H7 (cell line): ENCODE data around the gene COPG1. TPM values are rescaled to one million over a fixed set of nuclear protein-coding genes. Genes with fewer than 3 reads are reported as not detected.

Source experiments
- DNase-seq: peaks from one replicate; pipeline ENCODE4 v3.0.0; 2012
- H3K27me3 ChIP-seq: 2 replicates; pipeline ENCODE4 v1.6.0; 2011; ENCODE audit warnings: mild to moderate bottlenecking, low read length; ENCODE audit not compliant: control insufficient read depth, insufficient read depth
- H3K36me3 ChIP-seq: replicated peaks from 2 replicates; pipeline ENCODE4 v1.5.1; 2011; ENCODE audit warnings: low read length; ENCODE audit not compliant: control insufficient read depth, insufficient read depth
- H3K4me3 ChIP-seq: 2 replicates; pipeline ENCODE4 v1.5.1; 2011; ENCODE audit warnings: low read depth, mild to moderate bottlenecking, control low read depth, low read length, moderate library complexity; ENCODE audit not compliant: insufficient read depth
- total RNA-seq: library from RNA; depleted of rRNA; stranded (reverse); fragments of >200 nt; shearing (Covaris generic); gene quantifications from 2 replicates; pipeline ENCODE4 v1.2.3, GENCODE V29; 2014

Gene COPG1
- total RNA-seq, 1 experiment from 2014 or later, result 138 TPM

DNA sequence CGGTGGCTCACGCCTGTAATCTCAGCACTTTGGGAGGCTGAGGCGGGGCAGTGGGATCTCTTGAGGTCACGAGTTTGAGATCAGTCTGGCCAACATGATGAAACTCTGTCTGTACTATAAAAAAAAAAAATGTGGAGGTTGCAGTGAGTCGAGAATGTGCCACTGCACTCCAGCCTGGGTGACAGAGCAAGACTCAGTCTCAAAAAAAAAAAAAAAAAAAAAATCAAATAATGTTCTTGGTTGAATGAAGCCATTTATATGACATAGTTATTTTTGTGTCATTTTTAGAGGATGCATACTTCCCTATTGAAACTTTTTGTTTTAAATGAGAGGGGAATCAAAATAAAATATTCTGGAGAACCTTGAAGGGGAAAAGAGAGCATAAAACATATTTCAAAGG lies 32.3 kb downstream of the COPG1 start:
- H3K4me3 ChIP-seq, result no peak overlapping the region
- peaks cover 2% of the 10 kb centered on the region; the same call in 1 of the 2 replicates for H3K36me3 ChIP-seq
- no peaks in the 10 kb centered on the region for H3K27me3 ChIP-seq
- no peak for DNase-seq

DNA sequence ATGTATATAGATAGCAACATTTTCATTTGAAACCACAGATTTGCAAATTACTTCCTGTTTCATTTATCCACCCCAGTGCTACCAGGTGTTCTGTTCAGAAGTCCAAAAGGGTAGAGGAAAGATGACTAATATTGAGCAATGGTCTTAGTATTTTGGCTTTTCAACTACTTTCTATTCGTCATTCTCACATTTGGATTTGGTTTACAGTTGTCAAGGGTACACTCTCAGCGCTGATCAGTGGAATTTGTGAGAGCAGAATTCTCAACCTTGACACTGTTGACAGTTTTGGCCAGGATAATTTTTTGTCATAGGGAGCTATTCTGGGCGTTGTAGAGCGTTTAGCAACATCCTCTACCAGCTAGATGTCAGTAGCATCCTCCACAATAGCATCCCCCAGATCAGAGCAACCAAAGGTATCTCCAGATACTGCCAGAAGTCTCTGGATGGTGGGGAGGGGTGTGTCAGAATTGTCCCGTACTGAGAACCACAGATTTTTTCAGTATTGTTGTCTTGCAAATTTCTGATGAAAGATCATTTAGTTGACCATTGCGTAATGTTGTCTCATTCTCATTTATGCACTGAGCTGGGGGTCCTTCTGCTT lies 33.4 kb downstream of the COPG1 start:
- DNase-seq, result no peak
- no peaks in the 10 kb centered on the region for H3K27me3 ChIP-seq
- no peaks in the 10 kb centered on the region for H3K36me3 ChIP-seq
- H3K4me3 ChIP-seq, result no peak overlapping the region

DNA sequence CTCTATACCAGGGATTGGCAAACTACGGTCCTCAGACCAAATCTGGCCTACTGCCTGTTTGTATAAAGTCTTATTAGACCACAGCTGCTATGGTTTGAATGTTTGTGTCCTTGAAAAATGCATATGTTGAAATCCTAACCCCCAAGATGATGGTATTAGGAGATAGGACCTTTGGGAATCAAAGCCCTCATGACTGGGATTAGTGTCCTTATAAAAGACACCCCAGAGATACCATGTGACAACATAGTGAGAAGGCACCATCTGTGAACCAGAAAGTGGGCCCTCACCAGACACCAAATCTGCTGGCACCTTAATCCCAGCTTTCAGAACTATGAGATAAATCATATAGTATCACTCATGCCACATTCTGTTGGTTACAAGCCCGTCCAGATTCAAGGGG lies 36.7 kb downstream of the COPG1 start:
- peaks cover 3% of the 10 kb centered on the region for H3K36me3 ChIP-seq
- H3K27me3 ChIP-seq, result no peaks in the 10 kb centered on the region
- DNase-seq, result no peak

DNA sequence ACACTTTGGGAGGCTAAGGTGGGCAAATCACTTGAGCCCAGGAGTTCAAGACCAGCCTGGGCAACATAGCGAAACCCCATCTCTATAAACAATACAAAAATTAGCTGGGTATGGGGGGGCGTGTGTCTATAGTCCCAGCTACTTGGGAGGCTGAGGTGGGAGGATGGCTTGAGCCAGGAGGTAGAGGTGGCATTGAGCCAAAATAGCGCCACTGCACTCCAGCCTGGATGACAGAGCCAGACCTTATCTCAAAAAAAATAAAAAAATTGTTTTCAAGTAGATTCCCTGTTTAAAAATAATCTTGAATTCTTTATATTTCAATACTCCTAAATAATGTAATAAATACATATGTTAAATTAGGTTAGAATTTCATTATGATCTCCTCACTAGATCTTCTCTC lies 39.0 kb downstream of the COPG1 start:
- Histone ChIP-seq H3K36me3 (peaks cover 3% of the 10 kb centered on the region), H3K27me3 (no peaks in the 10 kb centered on the region), H3K4me3 (no peak overlapping the region)
- no peak for DNase-seq

More for the DNA sequence above, 36.7 kb downstream of the COPG1 start:
- no peak overlapping the region for H3K4me3 ChIP-seq

DNA sequence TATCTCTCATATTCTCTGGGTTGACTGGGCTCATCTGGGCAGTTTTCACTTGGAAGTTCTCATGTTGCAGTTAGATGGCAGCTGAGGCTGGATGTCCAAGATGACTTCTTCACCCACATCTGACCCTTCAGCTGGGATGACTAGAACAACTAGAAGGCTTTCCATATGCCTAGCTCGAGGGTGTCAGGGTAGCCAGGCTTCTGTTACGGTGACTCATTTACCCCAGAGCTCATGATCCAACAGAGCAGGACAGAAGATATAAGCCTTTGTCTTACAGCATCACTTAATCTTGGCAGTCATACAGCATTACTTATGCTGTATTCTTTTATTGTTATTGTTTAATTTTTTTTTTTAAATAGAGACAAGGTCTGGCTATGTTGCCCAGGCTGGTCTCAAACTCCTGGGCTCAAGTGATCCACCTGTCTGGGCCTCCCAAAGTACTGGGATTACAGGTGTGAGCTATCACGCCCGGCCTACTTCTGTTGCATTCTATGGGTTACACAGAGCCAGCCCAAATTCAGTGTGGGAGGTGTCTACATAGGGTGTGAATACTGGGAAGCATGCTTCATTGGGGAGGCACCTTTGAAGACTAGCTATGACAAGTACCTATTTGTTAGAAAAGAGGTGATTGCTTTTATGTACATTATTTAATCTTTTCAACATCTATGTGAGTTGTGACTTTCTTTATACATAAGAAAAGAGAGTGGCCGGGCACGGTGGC lies 40.0 kb downstream of the COPG1 start:
- Histone ChIP-seq H3K4me3 (no peak overlapping the region), H3K36me3 (peaks cover 3% of the 10 kb centered on the region), H3K27me3 (no peaks in the 10 kb centered on the region)
- no peak for DNase-seq

DNA sequence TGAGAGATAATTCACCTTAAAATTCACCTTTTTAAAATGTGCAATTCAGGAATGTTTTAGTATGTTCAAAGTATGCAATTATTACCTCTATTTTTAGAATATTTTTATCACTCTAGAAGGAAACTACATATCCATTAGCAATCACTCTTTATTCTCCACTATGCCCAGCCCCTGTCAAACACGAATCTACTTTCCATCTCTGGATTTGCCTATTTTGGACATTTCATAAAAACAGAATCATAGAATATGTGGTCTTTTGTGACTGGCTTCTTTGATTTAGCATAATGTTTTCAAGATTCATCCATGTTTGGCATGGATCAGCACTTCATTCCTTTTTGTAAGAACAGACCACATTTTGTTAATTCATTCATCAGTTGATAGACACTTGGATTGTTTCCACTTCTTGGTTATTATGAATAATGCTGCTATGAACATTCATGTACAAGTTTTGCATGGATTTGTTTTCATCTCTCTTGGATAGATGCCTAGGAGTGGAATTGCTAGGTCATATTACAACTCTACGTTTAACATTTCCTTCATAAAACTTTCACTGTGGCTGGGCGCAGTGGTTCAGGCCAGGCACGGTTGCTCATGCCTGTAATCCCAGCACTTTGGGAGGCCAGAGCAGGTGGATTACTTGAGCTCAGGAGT lies 42.0 kb downstream of the COPG1 start:
- Histone ChIP-seq H3K36me3 (peaks cover 3% of the 10 kb centered on the region), H3K4me3 (no peak overlapping the region), H3K27me3 (no peaks in the 10 kb centered on the region)
- DNase-seq, result no peak

DNA sequence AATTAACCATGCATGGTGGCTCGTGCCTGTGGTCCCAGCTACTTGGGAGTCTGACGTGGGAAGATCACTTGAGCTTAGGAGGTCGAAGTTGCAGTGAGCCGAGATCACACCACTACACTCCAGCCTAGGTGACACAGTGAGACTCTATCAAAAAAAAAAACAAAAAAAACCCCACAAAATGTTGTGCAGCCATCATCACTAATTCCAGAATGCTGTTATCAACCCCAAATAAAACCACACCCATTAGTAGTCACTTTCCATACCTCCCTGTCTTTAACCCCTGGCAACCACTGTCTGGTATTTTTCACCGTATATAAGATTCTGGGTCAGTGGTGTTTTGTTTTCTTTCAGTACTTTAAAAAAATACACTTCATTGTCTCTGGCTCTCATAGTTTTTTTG lies 45.9 kb downstream of the COPG1 start:
- DNase-seq, result no peak
- no peak overlapping the region for H3K4me3 ChIP-seq
- H3K36me3 ChIP-seq, result peaks cover 1% of the 10 kb centered on the region
- H3K27me3 ChIP-seq, result no peaks in the 10 kb centered on the region

DNA sequence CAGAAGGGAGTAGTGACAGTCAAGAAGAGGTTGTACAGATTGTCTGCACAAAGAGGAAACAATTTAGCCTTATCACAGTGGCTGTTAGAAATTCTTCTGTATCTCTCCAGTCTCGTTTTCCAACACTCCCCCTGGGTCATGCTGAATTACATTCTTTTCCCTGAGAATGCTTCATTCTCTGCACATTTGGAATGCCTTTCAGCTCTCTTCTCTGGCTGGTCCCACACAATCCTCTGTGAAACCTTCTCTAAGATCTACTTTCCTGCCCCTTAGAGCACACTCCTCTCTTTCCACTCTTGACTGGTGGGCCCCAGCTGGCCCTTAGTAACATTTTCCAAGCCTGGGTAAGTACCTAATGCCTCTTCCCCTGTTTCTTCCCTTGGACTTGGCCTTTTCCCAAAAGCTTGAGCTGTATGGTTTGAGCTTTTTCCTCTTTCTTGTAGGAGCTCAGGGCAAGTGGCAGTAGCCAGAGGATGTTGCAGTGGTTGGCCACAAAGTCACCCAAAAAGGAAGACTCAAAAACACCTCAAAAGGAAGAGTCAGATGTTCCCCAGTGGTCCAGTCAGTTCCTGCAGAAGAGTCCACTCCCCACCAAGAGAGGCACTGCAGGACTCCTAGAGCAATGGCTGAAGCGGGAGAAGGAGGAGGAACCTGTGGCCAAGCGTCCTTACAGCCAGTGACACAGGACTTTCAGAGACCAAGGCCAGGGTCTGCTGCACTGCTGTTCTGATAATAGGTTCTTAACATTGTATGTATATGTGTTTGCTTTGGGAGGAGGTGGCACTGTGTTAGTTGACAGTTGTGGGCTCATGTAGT lies 54.9 kb downstream of the COPG1 start:
- Histone ChIP-seq H3K27me3 (no peaks in the 10 kb centered on the region), H3K36me3 (peaks cover 8% of the 10 kb centered on the region), H3K4me3 (no peak overlapping the region)
- DNase-seq, result no peak

DNA sequence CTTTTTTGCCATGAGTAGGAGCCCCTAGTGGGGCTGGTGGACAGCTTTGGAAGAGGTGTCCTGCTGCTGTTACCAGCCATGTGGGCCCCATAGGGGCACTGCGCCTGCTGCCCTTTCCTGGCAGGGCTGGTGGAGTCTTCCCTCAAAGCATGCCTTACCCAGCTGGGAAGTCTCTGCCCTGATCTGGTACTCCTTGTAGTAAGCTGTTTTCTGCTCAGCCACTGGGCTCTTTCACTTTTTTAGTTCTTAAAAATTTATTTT lies 55.5 kb downstream of the COPG1 start:
- no peak for DNase-seq
- Histone ChIP-seq H3K36me3 (peaks cover 8% of the 10 kb centered on the region), H3K4me3 (no peak overlapping the region), H3K27me3 (no peaks in the 10 kb centered on the region)

DNA sequence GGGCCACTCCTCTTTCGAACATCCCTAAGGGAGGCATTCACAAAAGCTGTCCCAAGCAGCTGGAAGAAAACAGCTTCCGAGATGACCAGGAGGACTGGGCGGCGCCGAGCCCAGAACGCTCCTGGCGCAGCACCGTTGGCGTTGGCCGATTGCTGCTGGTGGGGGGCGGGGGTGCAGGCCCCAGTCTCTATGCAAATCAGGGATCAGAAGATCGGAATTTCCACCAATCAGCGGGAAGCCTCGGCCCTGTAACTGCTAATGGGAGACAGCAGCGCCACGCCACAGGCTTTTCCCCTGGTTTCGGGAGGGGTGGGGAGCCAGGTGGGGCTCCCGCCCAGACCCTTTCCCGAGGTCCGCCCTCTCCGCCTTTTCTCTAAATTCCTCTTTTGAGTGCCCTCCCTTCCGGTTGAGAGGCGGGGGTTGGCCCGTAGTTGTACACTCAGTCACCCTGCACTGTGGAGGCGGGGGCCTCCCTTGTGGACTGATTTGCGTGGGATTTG lies 56.2 kb downstream of the COPG1 start:
- no peak overlapping the region; the same call in 1 of the 2 replicates for H3K4me3 ChIP-seq
- DNase-seq, result peak; percentile 98

DNA sequence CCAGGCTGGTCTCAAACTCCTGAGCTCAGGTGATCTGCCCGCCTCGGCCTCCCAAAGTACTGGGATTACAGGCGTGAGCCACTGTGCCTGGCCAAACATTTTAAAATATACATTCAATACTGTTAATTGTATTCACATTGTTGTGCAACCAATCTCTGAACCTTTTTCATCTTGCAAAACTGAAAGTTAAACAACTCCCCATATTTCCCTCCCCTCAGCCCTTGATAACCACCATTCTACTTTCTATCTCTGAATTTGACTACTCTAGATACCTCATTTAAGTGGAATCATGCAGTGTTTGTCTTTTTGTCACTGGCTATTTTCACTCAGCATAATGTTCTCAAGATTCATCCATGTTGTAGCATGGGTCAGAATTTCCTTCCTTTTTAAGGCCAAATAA lies 59.2 kb downstream of the COPG1 start:
- DNase-seq, result no peak
- H3K4me3 ChIP-seq, result no peak overlapping the region
- no peaks in the 10 kb centered on the region for H3K27me3 ChIP-seq
- H3K36me3 ChIP-seq, result peaks cover 3% of the 10 kb centered on the region; the same call in 1 of the 2 replicates

More for the DNA sequence above, 56.2 kb downstream of the COPG1 start:
- Histone ChIP-seq H3K27me3 (no peaks in the 10 kb centered on the region), H3K36me3 (peaks cover 8% of the 10 kb centered on the region)

DNA sequence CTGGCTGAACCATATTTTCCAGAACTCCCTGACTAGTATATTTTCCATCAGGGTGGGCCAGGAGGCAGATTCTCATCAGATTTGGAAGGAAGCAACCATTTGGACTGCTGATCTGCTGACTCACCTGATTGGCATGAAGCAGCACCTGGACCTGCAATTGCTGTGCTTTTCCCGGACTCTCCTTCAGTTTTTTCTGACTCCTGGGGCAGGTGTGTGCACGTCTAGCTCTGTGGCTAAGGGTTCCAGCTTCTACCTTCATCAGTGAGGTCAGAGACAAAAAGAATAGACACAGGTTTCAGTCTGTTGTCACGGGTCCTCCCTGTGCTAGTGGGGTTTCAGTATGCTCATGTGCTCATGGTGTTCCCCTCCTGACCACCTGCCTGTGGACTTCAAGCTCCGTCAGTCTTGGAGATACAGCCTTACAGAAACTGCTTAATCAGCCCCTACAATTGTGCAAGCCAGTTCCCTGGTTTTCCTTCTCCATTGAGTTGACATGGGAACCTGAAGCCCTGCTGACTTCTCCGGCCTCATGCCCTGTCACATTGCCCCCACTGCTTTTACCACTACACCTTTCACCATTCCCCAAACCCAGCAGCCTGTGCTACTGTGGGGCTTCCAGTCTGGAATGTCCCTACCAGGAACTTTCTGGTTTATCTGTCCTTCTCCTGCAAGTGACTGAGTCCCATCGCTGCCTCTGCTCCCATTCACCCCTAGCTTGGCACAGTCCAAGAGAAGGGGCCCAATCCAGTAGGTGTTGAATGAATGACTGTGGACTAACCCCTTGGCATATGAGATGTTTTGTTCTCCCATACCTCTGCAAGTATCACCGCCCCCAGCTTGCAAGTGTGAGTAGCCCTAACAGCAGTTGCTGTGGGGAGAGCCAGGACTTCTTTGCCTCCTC lies 61.0 kb downstream of the COPG1 start:
- Histone ChIP-seq H3K4me3 (no peak overlapping the region), H3K27me3 (no peaks in the 10 kb centered on the region), H3K36me3 (no peaks in the 10 kb centered on the region)
- DNase-seq, result no peak

DNA sequence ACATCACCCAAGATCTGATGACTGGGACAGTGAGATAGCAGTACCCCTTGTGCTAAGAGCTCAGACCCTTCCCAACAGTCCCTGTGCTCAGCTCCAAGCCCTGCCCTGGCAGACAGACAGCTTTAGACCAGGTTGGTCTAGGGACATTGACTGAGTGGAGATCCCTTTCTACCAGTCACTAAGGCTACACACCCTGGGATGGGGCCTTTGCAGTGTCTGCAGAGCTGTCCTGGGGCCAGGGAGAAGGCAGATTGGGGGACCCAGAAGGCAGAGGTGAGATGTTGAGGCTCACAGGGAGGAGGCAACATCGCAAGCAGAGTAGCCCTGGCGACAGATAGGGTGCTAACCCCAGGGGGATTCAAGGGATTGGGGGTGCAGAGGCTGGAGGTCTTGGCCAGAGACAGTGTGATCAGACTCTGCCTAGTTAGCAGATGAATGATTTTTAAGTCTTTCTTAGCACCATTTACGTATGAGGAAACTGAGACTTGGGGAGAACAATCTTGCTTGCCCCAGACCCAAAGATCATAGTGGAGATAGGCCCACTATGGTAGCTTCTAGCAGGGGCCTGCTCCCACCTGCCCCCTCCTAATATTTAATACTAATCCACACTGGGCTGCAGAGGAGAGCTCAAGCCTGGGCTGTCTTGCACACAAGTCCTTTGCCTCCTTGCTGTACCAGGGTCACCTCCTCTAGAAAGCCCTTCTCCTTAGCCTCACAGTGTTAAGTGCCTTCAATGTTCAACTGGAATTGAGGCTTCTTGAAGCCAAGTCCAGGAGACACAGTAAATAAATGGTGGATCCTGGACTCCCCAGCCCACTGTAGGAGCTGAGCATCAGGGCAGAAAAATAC lies 61.9 kb downstream of the COPG1 start:
- Histone ChIP-seq H3K36me3 (no peaks in the 10 kb centered on the region), H3K4me3 (no peak overlapping the region), H3K27me3 (no peaks in the 10 kb centered on the region)
- DNase-seq, result no peak
